ENCODE data around the gene TTBK2.

Gene TTBK2

GRCh38 chr15:42929306-42929848 is 8.8 kb upstream of the TTBK2 start:
- no peaks in the 10 kb centered on the region for H3K27me3 ChIP-seq (ENCODE audit: control insufficient read depth in 1 of 2, insufficient read depth in 2 of 2, low read length in 2 of 2)
- H3K9ac ChIP-seq (ENCODE audit: low read length), result no peak overlapping the region
- no peaks in the 10 kb centered on the region for H3K9me3 ChIP-seq (ENCODE audit: low read length)
- no peaks in the 10 kb centered on the region for H3K36me3 ChIP-seq (ENCODE audit: insufficient read depth, low read length)
- no peaks in the 10 kb centered on the region for H3K4me1 ChIP-seq (ENCODE audit: insufficient read depth, low read length)
- H3K4me3 ChIP-seq (ENCODE audit: low read depth in 1 of 2, low read length in 2 of 2), result no peak overlapping the region
- H3K27ac ChIP-seq (ENCODE audit: low read depth, low read length), result no peak overlapping the region

- Histone ChIP-seq H3K9me3 (ENCODE audit: low read length) (no peaks in the 10 kb centered on the region), H3K27me3 (ENCODE audit: control insufficient read depth in 1 of 2, insufficient read depth in 2 of 2, low read length in 2 of 2) (no peaks in the 10 kb centered on the region), H3K4me3 (ENCODE audit: low read depth in 1 of 2, low read length in 2 of 2) (peak overlapping the region; percentile 89 to 90), H3K27ac (ENCODE audit: low read depth, low read length) (peak overlapping the region; percentile 76), H3K36me3 (ENCODE audit: insufficient read depth, low read length) (no peaks in the 10 kb centered on the region), H3K4me1 (ENCODE audit: insufficient read depth, low read length) (peaks cover 8% of the 10 kb centered on the region), H3K9ac (ENCODE audit: low read length) (peak overlapping the region; percentile 45)
Measured at GRCh38 chr15:42921342-42921731, 759 bp upstream of the TTBK2 start.

GRCh38 chr15:42919799-42920518 is 619 bp downstream of the TTBK2 start:
- Histone ChIP-seq H3K27me3 (ENCODE audit: control insufficient read depth in 1 of 2, insufficient read depth in 2 of 2, low read length in 2 of 2) (no peaks in the 10 kb centered on the region), H3K27ac (ENCODE audit: low read depth, low read length) (peak overlapping the region; percentile 90), H3K4me3 (ENCODE audit: low read depth in 1 of 2, low read length in 2 of 2) (peak overlapping the region; percentile 85 to 89), H3K9ac (ENCODE audit: low read length) (peak overlapping the region; percentile 87), H3K36me3 (ENCODE audit: insufficient read depth, low read length) (no peaks in the 10 kb centered on the region), H3K4me1 (ENCODE audit: insufficient read depth, low read length) (peaks cover 8% of the 10 kb centered on the region), H3K9me3 (ENCODE audit: low read length) (no peaks in the 10 kb centered on the region)

- Histone ChIP-seq H3K4me1 (ENCODE audit: insufficient read depth, low read length) (peaks cover 8% of the 10 kb centered on the region), H3K27ac (ENCODE audit: low read depth, low read length) (peak overlapping the region; percentile 90), H3K36me3 (ENCODE audit: insufficient read depth, low read length) (no peaks in the 10 kb centered on the region), H3K9me3 (ENCODE audit: low read length) (no peaks in the 10 kb centered on the region), H3K27me3 (ENCODE audit: control insufficient read depth in 1 of 2, insufficient read depth in 2 of 2, low read length in 2 of 2) (no peaks in the 10 kb centered on the region), H3K9ac (ENCODE audit: low read length) (peak overlapping the region; percentile 87), H3K4me3 (ENCODE audit: low read depth in 1 of 2, low read length in 2 of 2) (no peak overlapping the region)
Measured at GRCh38 chr15:42919308-42919707, 1.3 kb downstream of the TTBK2 start.

- Histone ChIP-seq H3K36me3 (ENCODE audit: insufficient read depth, low read length) (no peaks in the 10 kb centered on the region), H3K27ac (ENCODE audit: low read depth, low read length) (no peak overlapping the region), H3K27me3 (ENCODE audit: control insufficient read depth in 1 of 2, insufficient read depth in 2 of 2, low read length in 2 of 2) (no peaks in the 10 kb centered on the region), H3K9me3 (ENCODE audit: low read length) (no peaks in the 10 kb centered on the region), H3K4me1 (ENCODE audit: insufficient read depth, low read length) (peaks cover 8% of the 10 kb centered on the region), H3K4me3 (ENCODE audit: low read depth in 1 of 2, low read length in 2 of 2) (no peak overlapping the region), H3K9ac (ENCODE audit: low read length) (no peak overlapping the region)
Measured at GRCh38 chr15:42918047-42918446, 2.5 kb downstream of the TTBK2 start.

GRCh38 chr15:42915654-42916315 is 4.8 kb downstream of the TTBK2 start:
- no peaks in the 10 kb centered on the region for H3K9me3 ChIP-seq (ENCODE audit: low read length)
- H3K36me3 ChIP-seq (ENCODE audit: insufficient read depth, low read length), result no peaks in the 10 kb centered on the region
- no peak overlapping the region for H3K27ac ChIP-seq (ENCODE audit: low read depth, low read length)
- H3K4me1 ChIP-seq (ENCODE audit: insufficient read depth, low read length), result peaks cover 8% of the 10 kb centered on the region
- H3K9ac ChIP-seq (ENCODE audit: low read length), result no peak overlapping the region
- H3K27me3 ChIP-seq (ENCODE audit: control insufficient read depth in 1 of 2, insufficient read depth in 2 of 2, low read length in 2 of 2), result no peaks in the 10 kb centered on the region
- H3K4me3 ChIP-seq (ENCODE audit: low read depth in 1 of 2, low read length in 2 of 2), result no peak overlapping the region

- no peaks in the 10 kb centered on the region for H3K9me3 ChIP-seq (ENCODE audit: low read length)
- peaks cover 8% of the 10 kb centered on the region for H3K4me1 ChIP-seq (ENCODE audit: insufficient read depth, low read length)
- H3K27ac ChIP-seq (ENCODE audit: low read depth, low read length), result no peak overlapping the region
- H3K4me3 ChIP-seq (ENCODE audit: low read depth in 1 of 2, low read length in 2 of 2), result no peak overlapping the region
- H3K36me3 ChIP-seq (ENCODE audit: insufficient read depth, low read length), result no peaks in the 10 kb centered on the region
- no peaks in the 10 kb centered on the region for H3K27me3 ChIP-seq (ENCODE audit: control insufficient read depth in 1 of 2, insufficient read depth in 2 of 2, low read length in 2 of 2)
- H3K9ac ChIP-seq (ENCODE audit: low read length), result no peak overlapping the region
Measured at GRCh38 chr15:42914728-42915497, 5.7 kb downstream of the TTBK2 start.

GRCh38 chr15:42911058-42911592 is 9.5 kb downstream of the TTBK2 start:
- H3K27ac ChIP-seq (ENCODE audit: low read depth, low read length), result no peak overlapping the region
- no peaks in the 10 kb centered on the region for H3K36me3 ChIP-seq (ENCODE audit: insufficient read depth, low read length)
- H3K27me3 ChIP-seq (ENCODE audit: control insufficient read depth in 1 of 2, insufficient read depth in 2 of 2, low read length in 2 of 2), result no peaks in the 10 kb centered on the region
- no peaks in the 10 kb centered on the region for H3K9me3 ChIP-seq (ENCODE audit: low read length)
- H3K4me1 ChIP-seq (ENCODE audit: insufficient read depth, low read length), result no peaks in the 10 kb centered on the region
- no peak overlapping the region for H3K4me3 ChIP-seq (ENCODE audit: low read depth in 1 of 2, low read length in 2 of 2)
- H3K9ac ChIP-seq (ENCODE audit: low read length), result no peak overlapping the region

- no peak overlapping the region for H3K27ac ChIP-seq (ENCODE audit: low read depth, low read length)
- H3K4me1 ChIP-seq (ENCODE audit: insufficient read depth, low read length), result peaks cover 4% of the 10 kb centered on the region
- no peaks in the 10 kb centered on the region for H3K27me3 ChIP-seq (ENCODE audit: control insufficient read depth in 1 of 2, insufficient read depth in 2 of 2, low read length in 2 of 2)
- no peaks in the 10 kb centered on the region for H3K36me3 ChIP-seq (ENCODE audit: insufficient read depth, low read length)
- H3K9me3 ChIP-seq (ENCODE audit: low read length), result no peaks in the 10 kb centered on the region
- H3K9ac ChIP-seq (ENCODE audit: low read length), result no peak overlapping the region
- no peak overlapping the region for H3K4me3 ChIP-seq (ENCODE audit: low read depth in 1 of 2, low read length in 2 of 2)
Measured at GRCh38 chr15:42908538-42908937, 12.0 kb downstream of the TTBK2 start.

- H3K4me3 ChIP-seq (ENCODE audit: low read depth in 1 of 2, low read length in 2 of 2), result no peak overlapping the region
- no peaks in the 10 kb centered on the region for H3K36me3 ChIP-seq (ENCODE audit: insufficient read depth, low read length)
- H3K4me1 ChIP-seq (ENCODE audit: insufficient read depth, low read length), result peaks cover 6% of the 10 kb centered on the region
- H3K27ac ChIP-seq (ENCODE audit: low read depth, low read length), result no peak overlapping the region
- H3K9ac ChIP-seq (ENCODE audit: low read length), result no peak overlapping the region
- no peaks in the 10 kb centered on the region for H3K27me3 ChIP-seq (ENCODE audit: control insufficient read depth in 1 of 2, insufficient read depth in 2 of 2, low read length in 2 of 2)
- H3K9me3 ChIP-seq (ENCODE audit: low read length), result no peaks in the 10 kb centered on the region
Measured at GRCh38 chr15:42903388-42904324, 16.9 kb downstream of the TTBK2 start.
